Testis (tissue), 3 donors: ENCODE results near the gene TTK. TPM values are rescaled to one million over a fixed set of nuclear protein-coding genes. Genes with fewer than 3 reads are reported as not detected.

Experiments used
- DNase-seq: peaks from one replicate; pipeline ENCODE4 v3.0.0-alpha.2; 2019
- H3K27ac ChIP-seq, 2 donors: fragments of 200-600 bp; sonication (generic); one replicate each; pipeline ENCODE4 v1.5.1; 2019
- H3K27me3 ChIP-seq: fragments of 200-600 bp; sonication (generic); one replicate; pipeline ENCODE4 v1.5.1; 2019
- H3K36me3 ChIP-seq: fragments of 200-600 bp; sonication (generic); one replicate; pipeline ENCODE4 v1.5.1; 2017; ENCODE audit warnings: low read depth; ENCODE audit errors: missing control alignments
- H3K4me1 ChIP-seq: fragments of 200-600 bp; sonication (generic); one replicate; pipeline ENCODE4 v1.5.1; 2019
- H3K4me3 ChIP-seq, 2 donors: fragments of 200-600 bp; sonication (generic); one replicate each; pipeline ENCODE4 v1.5.1; 2017 to 2019
- H3K9me3 ChIP-seq: fragments of 200-600 bp; sonication (generic); one replicate; pipeline ENCODE4 v1.5.1; 2017
- CTCF ChIP-seq, 3 experiments: fragments of 450-650 bp in 2 of 3; fragments of 200-600 bp in 1 of 3; sonication (generic) in 1 of 3; IDR thresholded peaks; one replicate each; pipeline ENCODE4 v1.5.1; 2016 to 2019; ENCODE audit warnings: antibody characterized with exemption in 3 of 3, mild to moderate bottlenecking in 2 of 3, moderate library complexity in 1 of 3
- POLR2A ChIP-seq: fragments of 450-650 bp; IDR thresholded peaks from one replicate; pipeline ENCODE4 v1.6.1; 2017; ENCODE audit warnings: antibody characterized with exemption, mild to moderate bottlenecking, moderate library complexity
- WGBS, 2 donors: methylation state at CpG; one replicate each; pipeline ENCODE4 v1.1.5; 2018; 5-methylcytosine and 5-hydroxymethylcytosine counted together
- intact Hi-C: fragments of 100-400 bp; cut with DNase I; formaldehyde crosslinking; loops from one replicate; pipeline ENCODE4 v1.15.1; 2023; ENCODE audit warnings: low total_unique reads
- polyA plus RNA-seq: library from polyadenylated mRNA; stranded (reverse); fragments of 350-450 nt; fragmentation: Illumina TruSeq; extraction: RNeasy Lipid Tissue Mini Kit (QIAGEN cat#74804); gene quantifications from one replicate; pipeline ENCODE4 v1.2.3, GENCODE V29; 2014; ENCODE audit warnings: low read depth, low replicate concordance; ENCODE audit not compliant: insufficient read depth
- total RNA-seq, 2 donors: library from RNA; depleted of rRNA; stranded (reverse); fragments of >200 nt; gene quantifications; one replicate each; pipeline ENCODE4 v1.2.3, GENCODE V29; 2016

TTK gene
- total and polyA plus RNA-seq, 3 donors from 2014 or later, result 27.4 to 34.6 (median 28.0) TPM

GRCh38 chr6:79989641-79990040 is 14.8 kb upstream of the TTK start:
- 100% methylated on average over 1 of the region's 1 CpG for WGBS, 2 donors
- no peaks in the 10 kb centered on the region for H3K27me3 ChIP-seq
- H3K9me3 ChIP-seq, result no peaks in the 10 kb centered on the region
- H3K27ac ChIP-seq, result no peak overlapping the region
- no peaks in the 10 kb centered on the region for H3K4me1 ChIP-seq
- DNase-seq, result no peak
- no peak overlapping the region for H3K4me3 ChIP-seq
- intact Hi-C loops, result loop anchor here (2.0 kb wide), 1 partner anchor 15 kb away; no protein-coding TSS in a partner anchor
- H3K36me3 ChIP-seq, result no peaks in the 10 kb centered on the region
- TF ChIP-seq POLR2A (no peak), CTCF (IDR thresholded peaks at IDR 0.05) (no peak)

- Histone ChIP-seq H3K4me3 (no peak overlapping the region), H3K9me3 (no peaks in the 10 kb centered on the region), H3K4me1 (no peaks in the 10 kb centered on the region), H3K36me3 (no peaks in the 10 kb centered on the region), H3K27ac (no peak overlapping the region), H3K27me3 (no peaks in the 10 kb centered on the region)
- 58 to 60% methylated on average over 2 of the region's 2 CpGs for WGBS, 2 donors
- no peak for TF ChIP-seq POLR2A
- no peak for TF ChIP-seq CTCF (IDR thresholded peaks at IDR 0.05)
- intact Hi-C loops, result no loop called here
- DNase-seq, result no peak
Measured at GRCh38 chr6:79993012-79993910, 11.2 kb upstream of the TTK start.

DNA sequence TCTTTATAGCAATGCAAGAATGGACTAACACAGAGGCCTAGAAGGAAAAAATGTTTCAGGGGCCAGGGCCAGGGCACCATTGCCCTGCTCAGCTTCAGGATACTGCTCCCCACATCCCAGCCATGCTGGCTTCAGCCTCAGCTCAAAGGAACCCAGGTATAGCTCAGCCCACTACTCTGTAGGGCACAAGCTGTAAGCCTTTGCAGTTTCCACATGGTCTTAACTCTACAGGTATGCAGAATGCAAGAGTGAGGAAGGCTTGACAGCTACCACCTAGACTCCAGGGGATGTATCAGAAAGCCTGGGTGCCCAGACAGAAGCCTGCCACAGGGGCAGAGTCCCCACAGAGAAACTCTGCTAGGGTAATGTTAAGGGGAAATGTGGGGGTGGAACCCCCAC is 10.5 kb upstream of the TTK start:
- Histone ChIP-seq H3K4me3 (no peak overlapping the region), H3K9me3 (no peaks in the 10 kb centered on the region), H3K4me1 (no peaks in the 10 kb centered on the region), H3K36me3 (no peaks in the 10 kb centered on the region), H3K27ac (no peak overlapping the region), H3K27me3 (no peaks in the 10 kb centered on the region)
- TF ChIP-seq CTCF (IDR thresholded peaks at IDR 0.05), result no peak
- no peak for TF ChIP-seq POLR2A
- intact Hi-C loops, result no loop called here
- no peak for DNase-seq

- 79 to 88% methylated on average over 1 of the region's 1 CpG for WGBS, 2 donors
- intact Hi-C loops, result no loop called here
- H3K36me3 ChIP-seq, result no peaks in the 10 kb centered on the region
Measured at GRCh38 chr6:79997728-79998127, 6.7 kb upstream of the TTK start.

More at GRCh38 chr6:79997728-79998127, 6.7 kb upstream of the TTK start:
- H3K9me3 ChIP-seq, result no peaks in the 10 kb centered on the region
- H3K4me3 ChIP-seq, result no peak overlapping the region
- DNase-seq, result no peak
- H3K27me3 ChIP-seq, result no peaks in the 10 kb centered on the region
- H3K4me1 ChIP-seq, result no peaks in the 10 kb centered on the region
- TF ChIP-seq CTCF (IDR thresholded peaks at IDR 0.05) (no peak), POLR2A (no peak)
- no peak overlapping the region for H3K27ac ChIP-seq
